ENCODE data around the gene ATXN2L. TPM values are rescaled to one million over a fixed set of nuclear protein-coding genes. Genes with fewer than 3 reads are reported as not detected.
"Not testable (repeated sequence)": the region's sequence is repeated elsewhere in the genome, so short reads cannot be mapped to it uniquely, and the experiment has no call there.

Gene ATXN2L
- total RNA-seq, 2 donors from 2014 or later, result 246 to 339 TPM

DNA sequence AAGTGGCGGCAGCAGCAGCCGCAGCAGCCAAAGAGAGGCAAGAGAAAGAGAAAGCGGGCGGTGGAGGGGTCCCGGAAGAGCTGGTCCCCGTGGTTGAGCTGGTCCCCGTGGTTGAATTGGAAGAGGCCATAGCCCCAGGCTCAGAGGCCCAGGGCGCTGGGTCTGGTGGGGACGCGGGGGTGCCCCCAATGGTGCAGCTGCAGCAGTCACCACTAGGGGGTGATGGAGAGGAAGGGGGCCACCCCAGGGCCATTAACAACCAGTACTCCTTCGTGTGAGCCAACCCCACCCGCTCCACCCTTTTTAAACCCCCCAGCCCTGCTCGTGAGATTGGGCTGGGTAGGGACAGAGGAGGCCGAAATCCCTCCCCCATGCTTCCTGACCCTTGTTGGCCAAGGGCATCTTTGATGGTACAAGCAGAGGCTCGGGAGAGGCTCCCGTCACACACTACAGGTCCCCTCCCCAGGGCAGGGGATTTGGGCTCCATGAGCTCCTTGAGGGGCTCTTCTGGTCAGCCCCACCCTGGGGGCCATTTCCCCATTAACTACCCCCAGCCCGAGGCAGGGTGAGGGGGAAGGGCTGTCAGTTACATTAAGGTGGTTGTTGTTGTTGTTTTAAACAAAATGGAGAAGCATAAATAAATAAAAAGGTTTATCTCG is 50.9 kb downstream of the ATXN2L start:
- Mint-ChIP-seq H3K4me1 (peaks cover 4% of the 10 kb centered on the region), H3K9me3 (no peaks in the 10 kb centered on the region), H3K4me3 (no peak overlapping the region), H3K27me3 (no peaks in the 10 kb centered on the region), H3K36me3 (ENCODE audit: low read depth) (peaks cover 41% of the 10 kb centered on the region), H3K27ac (no peak overlapping the region)
- peak; percentile 75 for ATAC-seq (replicated peaks)

DNA sequence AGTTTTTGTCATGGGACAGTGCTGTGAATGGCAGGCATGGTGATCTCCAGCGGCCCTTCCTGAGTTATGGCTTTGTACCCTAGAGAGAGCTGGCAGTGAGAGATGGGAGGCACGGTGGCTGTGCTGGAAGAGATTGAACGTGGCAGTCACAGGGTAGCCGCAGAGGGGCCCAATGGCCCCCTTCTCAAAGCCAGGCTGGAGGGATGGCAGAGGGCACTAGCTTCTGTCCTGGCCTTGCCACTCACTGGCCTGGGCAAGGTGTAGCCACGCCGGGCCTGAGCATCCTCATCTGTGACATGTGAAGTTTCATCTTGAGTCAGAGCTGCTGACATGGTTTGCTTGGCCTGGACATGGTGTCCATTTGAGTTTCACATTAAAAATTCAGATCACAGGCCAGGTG is 51.6 kb downstream of the ATXN2L start:
- Mint-ChIP-seq H3K4me1 (peaks cover 4% of the 10 kb centered on the region), H3K27me3 (no peaks in the 10 kb centered on the region), H3K36me3 (ENCODE audit: low read depth) (peaks cover 33% of the 10 kb centered on the region), H3K27ac (no peak overlapping the region), H3K4me3 (no peak overlapping the region), H3K9me3 (no peaks in the 10 kb centered on the region)
- ATAC-seq (replicated peaks), result no peak

DNA sequence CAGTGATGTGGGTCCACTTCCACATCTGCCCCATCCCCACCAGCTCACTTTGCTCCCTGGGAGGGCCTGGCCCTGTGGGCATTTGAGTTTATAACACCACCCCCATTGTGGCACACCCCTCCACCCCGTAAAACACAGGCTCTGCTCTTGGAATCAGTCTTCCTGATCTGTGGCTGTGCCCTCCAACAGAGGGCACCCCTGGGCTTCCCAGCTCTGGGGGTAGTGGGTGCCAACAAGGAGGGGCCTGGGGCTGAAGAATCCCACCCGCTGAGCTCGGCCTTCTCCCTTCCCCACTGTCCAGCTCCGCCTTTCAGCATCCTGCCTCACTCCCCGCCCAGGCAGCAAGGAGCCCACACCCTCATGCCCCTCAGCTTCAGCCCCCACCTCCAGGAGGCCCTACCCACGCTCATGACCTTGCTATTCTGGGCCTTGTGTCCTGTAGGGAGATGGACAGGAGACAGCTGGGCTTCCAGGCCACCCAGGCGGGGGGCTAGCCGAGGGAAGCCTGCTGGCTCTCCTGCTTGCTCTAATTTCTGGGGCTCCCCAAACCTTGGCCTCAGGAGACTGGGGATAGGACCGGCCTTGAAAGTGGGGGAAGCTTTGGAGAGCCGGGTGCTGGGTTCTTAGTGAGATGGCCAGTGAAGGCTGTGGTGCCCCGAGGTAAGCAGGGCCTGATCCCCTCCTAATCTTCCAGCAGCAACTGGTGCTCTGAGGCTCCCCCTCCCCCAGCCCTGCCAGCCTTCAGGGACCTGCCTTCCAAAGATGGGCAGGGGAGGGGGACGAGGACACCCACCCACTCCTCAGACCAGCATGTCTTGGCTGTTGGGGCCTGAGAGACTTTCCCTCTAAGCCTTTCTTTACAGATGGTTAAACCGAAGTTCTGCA is 52.6 kb downstream of the ATXN2L start:
- no peak for ATAC-seq (replicated peaks)
- Mint-ChIP-seq H3K27me3 (no peaks in the 10 kb centered on the region), H3K4me3 (no peak overlapping the region), H3K36me3 (ENCODE audit: low read depth) (peaks cover 24% of the 10 kb centered on the region), H3K9me3 (no peaks in the 10 kb centered on the region), H3K27ac (no peak overlapping the region), H3K4me1 (peaks cover under 1% of the 10 kb centered on the region)

DNA sequence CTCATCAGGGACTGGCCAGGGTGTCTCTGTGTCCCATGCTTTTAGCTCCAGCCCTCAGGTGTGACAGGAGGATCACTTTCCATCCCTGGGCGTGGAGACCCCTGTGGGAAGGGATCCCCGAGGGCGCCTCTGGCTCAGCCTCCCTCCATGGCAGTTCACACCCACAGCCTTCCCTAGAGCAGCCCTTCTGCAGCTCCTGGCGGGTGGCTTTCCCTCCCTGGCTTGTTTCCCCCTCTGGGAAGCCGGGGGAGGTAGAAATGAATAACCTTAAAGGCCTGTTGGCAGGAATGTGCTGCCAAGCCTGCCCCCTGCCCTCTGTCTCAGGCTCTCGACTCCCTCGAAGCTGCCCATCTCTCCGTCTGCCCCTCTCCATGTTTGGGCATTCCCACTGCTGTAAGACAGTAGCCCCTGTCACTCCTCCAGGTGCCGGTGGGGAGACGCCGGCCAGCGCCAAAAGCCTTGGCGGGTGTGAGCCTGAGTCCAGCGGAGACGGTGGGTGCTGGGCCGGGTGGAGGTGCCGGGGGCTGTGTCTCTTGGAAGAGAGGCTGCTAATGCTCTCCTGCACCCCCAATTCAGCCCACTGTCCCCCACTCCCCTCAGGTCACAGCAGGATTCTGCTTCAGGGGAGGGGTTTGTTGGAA is 53.3 kb downstream of the ATXN2L start:
- Mint-ChIP-seq H3K4me3 (no peak overlapping the region), H3K9me3 (no peaks in the 10 kb centered on the region), H3K4me1 (no peaks in the 10 kb centered on the region), H3K36me3 (ENCODE audit: low read depth) (peaks cover 16% of the 10 kb centered on the region), H3K27me3 (peaks cover 4% of the 10 kb centered on the region), H3K27ac (no peak overlapping the region)
- ATAC-seq (replicated peaks), result no peak

DNA sequence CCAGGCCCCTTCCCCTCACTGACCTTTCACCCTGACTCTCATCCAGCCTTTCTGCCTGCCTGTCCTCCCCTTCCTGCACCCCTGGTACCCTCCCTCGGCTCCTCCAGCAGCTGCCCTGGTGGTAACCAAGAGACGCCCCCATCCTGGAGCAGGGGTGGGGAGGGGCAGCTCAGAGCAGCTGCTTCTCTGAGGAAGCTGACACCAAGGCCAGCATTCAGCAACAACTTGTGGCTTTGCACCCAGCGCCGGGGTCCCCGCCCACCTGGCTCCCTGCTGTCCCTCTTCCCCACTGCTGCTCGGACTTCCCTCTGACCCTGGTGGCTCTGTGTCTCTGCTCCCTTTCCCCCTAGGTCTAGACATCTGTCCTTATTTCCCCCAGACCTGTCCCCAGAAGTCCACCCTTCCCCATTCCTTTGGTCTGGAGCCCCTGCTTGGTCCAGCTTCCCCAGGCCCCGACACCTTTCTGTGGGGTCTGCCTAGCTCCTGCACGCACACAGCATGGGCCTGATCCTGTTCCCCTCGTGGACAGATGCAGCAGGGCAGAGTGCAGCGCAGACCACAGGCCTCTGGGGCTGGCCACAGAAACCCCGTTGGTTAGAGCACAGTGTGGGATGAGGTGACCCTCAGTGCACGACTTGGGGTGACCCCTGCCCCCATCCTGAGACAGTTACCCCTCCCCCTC is 54.3 kb downstream of the ATXN2L start:
- H3K27me3 Mint-ChIP-seq, result peaks cover 6% of the 10 kb centered on the region
- ATAC-seq (replicated peaks), result no peak
- H3K9me3 Mint-ChIP-seq, result no peaks in the 10 kb centered on the region
- H3K4me3 Mint-ChIP-seq, result no peak overlapping the region
- H3K27ac Mint-ChIP-seq, result no peak overlapping the region
- peaks cover 14% of the 10 kb centered on the region for H3K36me3 Mint-ChIP-seq (ENCODE audit: low read depth)
- no peaks in the 10 kb centered on the region for H3K4me1 Mint-ChIP-seq

DNA sequence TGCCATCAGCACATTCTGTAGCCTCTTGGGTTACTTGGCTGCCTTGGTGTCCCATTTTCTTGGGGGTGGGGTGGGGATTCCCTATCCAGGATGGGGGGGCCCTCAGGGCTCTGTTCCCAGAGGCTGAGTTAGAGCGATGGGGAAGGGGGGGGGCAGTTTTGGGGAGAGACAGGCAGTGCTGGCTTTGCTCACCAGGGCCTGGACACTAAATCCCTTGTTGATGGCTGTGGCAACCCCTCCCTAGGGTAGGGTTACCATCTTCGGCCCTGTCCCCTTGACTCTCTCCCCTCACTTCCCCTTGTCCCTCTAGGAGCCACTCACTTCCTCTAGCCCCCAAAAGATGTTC is 54.8 kb downstream of the ATXN2L start:
- ATAC-seq (replicated peaks), result no peak
- H3K9me3 Mint-ChIP-seq, result no peaks in the 10 kb centered on the region
- H3K36me3 Mint-ChIP-seq (ENCODE audit: low read depth), result peaks cover 11% of the 10 kb centered on the region
- no peak overlapping the region for H3K27ac Mint-ChIP-seq
- peaks cover 6% of the 10 kb centered on the region for H3K27me3 Mint-ChIP-seq
- no peak overlapping the region for H3K4me3 Mint-ChIP-seq
- no peaks in the 10 kb centered on the region for H3K4me1 Mint-ChIP-seq

DNA sequence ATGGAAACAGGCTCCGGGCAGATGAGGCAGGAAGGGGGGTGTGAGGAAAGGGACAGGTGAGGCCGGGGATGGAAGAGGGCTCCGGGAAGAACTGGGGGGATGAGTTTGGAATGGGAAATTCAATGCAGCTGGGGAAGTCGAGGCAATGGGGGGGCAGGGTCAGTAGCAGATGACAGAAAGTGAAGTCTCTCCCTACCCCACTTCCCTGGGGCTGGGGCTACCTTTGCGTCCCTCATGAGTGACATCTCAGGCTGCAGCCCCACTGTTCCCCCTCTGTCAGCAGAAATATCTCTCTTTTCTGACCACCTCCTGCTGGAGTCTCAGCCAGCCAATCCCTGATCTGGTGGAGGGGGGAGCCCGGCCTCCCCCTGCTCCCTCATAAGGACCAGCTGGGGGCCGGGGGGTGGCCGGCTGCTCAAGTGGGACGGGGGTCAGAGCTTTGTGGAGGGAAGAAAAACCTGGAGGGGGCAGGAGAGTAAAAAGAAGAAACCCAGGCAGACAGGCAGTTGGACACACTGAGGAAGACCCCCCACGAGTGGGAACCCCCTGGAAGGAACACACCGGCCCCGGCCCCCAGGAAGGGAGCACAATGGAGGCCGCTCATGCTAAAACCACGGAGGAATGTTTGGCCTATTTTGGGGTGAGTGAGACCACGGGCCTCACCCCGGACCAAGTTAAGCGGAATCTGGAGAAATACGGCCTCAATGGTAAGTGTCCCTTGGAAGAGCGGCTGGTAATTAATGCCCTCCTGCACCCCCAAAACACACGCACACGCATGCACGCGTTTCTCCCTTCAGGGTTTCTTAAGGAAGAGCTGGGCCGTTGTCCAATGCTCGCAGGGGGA is 55.5 kb downstream of the ATXN2L start, which contains the start of gene ATP2A1:
ATP2A1 (plus strand) TSS at position 406 of the 844 bp plus-strand sequence; CDS start at position 590, 184 bp downstream.
- no peak for ATAC-seq (replicated peaks)
- H3K36me3 Mint-ChIP-seq (ENCODE audit: low read depth), result peaks cover 5% of the 10 kb centered on the region
- H3K9me3 Mint-ChIP-seq, result no peaks in the 10 kb centered on the region
- H3K27me3 Mint-ChIP-seq, result peaks cover 6% of the 10 kb centered on the region
- no peaks in the 10 kb centered on the region for H3K4me1 Mint-ChIP-seq
- H3K27ac Mint-ChIP-seq, result peak within 1 kb of the TSS; percentile 33
- H3K4me3 Mint-ChIP-seq, result peak within 1 kb of the TSS; percentile 83

DNA sequence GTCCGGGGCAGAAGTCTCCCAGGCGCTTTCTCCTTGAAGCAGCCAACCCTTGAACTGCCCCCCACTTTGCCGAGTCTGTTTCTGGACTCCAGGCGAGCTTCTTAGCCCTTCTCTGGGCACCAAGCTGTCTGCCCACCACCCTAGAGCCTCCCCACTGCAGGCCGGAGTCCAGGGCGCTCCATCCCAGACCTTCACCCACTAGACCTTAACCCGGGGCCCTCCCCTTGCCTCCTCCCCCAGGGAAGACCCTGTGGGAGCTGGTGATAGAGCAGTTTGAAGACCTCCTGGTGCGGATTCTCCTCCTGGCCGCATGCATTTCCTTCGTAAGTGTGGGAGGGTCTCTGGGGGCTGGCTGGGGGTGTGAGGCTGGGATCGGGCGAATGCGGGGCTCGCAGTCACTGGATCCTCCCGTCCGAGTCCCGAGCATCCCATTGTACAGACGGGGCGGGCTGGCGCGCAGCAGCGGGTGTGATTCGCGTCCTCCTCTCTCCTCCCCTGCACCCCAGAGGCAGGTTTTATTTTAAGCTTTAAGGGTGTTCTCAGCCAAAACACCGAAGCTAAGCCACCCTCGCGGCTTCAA is 56.6 kb downstream of the ATXN2L start:
- peak; percentile 61 for ATAC-seq (replicated peaks)
- Mint-ChIP-seq H3K27ac (peak overlapping the region; percentile 33), H3K4me1 (no peaks in the 10 kb centered on the region), H3K27me3 (peaks cover 11% of the 10 kb centered on the region), H3K36me3 (ENCODE audit: low read depth) (no peaks in the 10 kb centered on the region), H3K4me3 (peak overlapping the region; percentile 83), H3K9me3 (no peaks in the 10 kb centered on the region)

DNA sequence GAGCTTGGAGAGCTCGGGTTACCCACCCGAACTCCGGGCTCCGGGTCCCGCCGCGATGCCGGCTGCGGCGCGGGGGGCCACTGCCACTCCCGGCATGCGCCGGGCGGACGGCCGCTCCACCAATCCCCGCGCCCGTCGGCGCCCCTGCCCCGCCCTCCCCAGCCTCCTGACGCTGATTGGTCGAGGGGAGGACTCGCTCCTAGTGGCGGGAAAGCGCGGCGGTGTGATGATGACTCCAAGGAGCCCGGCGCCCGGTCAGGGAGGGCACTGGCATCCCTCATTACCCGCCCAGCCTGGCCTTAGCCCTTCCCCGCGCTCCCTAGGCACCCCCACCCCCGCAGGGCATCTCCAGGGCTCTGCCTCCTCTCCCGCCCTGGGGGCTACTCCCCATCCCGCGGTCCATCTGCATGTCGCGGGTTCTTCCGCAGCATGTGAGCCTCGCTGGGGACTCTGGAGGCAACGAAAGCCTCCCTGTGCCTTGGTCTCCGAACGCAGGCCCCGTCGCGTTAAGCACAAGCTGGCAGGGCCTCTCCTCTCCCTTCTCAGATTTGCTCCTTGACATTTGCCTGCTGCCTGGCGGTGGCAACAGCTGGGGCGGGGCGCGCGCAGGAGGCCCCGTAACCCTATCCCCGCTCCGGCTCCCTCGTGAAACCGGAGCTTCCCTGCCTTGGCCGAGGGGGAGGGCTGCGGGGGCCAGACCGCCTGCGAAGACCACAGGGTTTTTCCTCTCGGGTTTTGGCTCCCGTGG is 57.2 kb downstream of the ATXN2L start:
- ATAC-seq (replicated peaks), result peak; percentile 99
- no peaks in the 10 kb centered on the region for H3K36me3 Mint-ChIP-seq (ENCODE audit: low read depth)
- peak overlapping the region; percentile 83 for H3K4me3 Mint-ChIP-seq
- no peaks in the 10 kb centered on the region for H3K9me3 Mint-ChIP-seq
- H3K27me3 Mint-ChIP-seq, result peaks cover 11% of the 10 kb centered on the region
- H3K4me1 Mint-ChIP-seq, result no peaks in the 10 kb centered on the region
- no peak overlapping the region for H3K27ac Mint-ChIP-seq

DNA sequence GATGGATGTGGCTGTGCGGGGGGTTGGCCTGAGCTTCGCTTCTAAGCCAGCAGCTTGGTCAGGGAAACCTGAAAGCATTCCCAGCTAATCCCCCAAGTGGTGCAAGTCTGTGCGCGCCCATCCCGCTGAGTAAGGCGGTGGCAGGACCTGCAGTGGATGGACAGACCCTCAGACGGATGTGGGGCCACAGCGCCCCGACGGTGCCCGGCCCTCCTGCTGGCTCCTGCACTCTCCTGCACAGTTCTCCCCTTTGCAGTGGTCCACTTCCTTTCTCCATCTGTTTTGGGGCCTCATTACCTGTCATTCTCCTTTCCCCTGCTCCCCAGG is 57.8 kb downstream of the ATXN2L start:
- Mint-ChIP-seq H3K27ac (no peak overlapping the region), H3K36me3 (ENCODE audit: low read depth) (no peaks in the 10 kb centered on the region), H3K4me1 (no peaks in the 10 kb centered on the region), H3K27me3 (peaks cover 11% of the 10 kb centered on the region), H3K4me3 (peak overlapping the region; percentile 83), H3K9me3 (no peaks in the 10 kb centered on the region)
- no peak for ATAC-seq (replicated peaks)

DNA sequence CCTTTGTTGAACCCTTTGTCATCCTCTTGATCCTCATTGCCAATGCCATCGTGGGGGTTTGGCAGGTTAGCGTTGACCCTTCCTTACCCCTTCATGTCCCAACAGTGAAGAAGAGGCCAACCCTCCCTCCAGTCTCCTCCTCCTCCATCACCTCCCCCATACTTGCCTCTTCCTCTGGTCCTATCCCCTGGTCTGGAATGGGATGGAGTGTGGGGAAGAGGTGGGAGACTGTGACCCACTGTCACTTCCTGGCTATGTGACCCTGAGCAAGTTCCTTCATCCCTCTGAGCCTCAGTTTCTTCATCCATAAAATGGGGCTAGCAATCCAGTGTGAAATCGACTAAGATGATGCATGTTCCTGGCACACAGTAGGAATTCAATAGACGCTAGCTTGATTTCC is 58.2 kb downstream of the ATXN2L start:
- no peak for ATAC-seq (replicated peaks)
- Mint-ChIP-seq H3K9me3 (no peaks in the 10 kb centered on the region), H3K4me3 (peak overlapping the region; percentile 83), H3K4me1 (no peaks in the 10 kb centered on the region), H3K27me3 (peaks cover 11% of the 10 kb centered on the region), H3K36me3 (ENCODE audit: low read depth) (no peaks in the 10 kb centered on the region), H3K27ac (no peak overlapping the region)

DNA sequence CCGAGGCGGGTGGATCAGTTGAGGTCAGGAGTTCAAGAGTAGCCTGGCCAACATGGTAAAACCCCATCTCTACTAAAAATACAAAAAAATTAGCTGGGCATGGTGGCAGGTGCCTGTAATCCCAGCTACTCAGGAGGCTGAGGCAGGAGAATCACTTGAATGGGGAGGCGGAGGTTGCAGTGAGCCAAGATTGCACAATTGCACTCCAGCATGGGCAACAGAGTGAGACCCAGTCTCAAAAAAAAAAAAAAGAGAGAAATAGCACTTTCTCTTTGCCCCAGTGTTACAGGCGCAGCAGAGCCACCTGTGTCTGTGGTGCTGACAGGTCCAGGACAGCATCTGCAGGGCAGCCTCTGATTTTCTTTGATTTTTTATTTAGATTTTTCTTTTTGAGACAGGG is 58.8 kb downstream of the ATXN2L start:
- H3K27ac Mint-ChIP-seq, H3K4me1 Mint-ChIP-seq: not testable (repeated sequence)
- H3K4me3 Mint-ChIP-seq, result peak overlapping the region; percentile 83

DNA sequence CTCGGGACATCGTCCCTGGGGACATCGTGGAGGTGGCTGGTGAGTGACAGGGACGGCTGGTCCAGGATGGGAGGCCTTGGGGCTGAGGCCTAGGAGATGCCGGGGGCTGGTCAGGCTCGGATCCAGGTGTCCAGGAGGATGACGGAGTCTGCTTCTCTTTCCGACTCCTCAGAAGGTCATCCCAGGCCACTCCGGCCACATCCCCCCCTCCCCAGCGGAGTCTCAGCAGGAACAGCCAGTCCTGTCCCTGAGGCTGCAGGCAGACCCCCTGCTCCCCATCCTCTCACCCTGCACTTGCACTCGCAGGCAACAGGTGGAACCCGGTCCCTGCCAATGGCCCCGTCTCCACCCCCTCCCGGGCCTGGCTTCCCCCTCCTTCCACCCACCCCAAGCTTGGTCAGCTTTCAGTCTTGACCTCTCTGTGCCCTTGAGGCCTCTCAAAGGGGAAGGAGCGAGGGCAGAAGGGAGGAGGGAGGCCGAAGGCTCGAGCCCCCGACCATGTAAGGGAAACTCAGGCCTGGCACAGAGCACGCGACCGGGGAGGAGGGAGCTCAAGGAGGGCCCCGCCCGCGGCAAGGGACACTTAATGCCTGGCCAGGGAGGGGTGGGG is 59.9 kb downstream of the ATXN2L start:
- ATAC-seq (replicated peaks), result no peak
- Mint-ChIP-seq H3K4me3 (no peak overlapping the region), H3K36me3 (ENCODE audit: low read depth) (no peaks in the 10 kb centered on the region), H3K4me1 (no peaks in the 10 kb centered on the region), H3K9me3 (no peaks in the 10 kb centered on the region), H3K27ac (no peak overlapping the region), H3K27me3 (peaks cover 11% of the 10 kb centered on the region)

More for the DNA sequence above, 58.8 kb downstream of the ATXN2L start:
- peaks cover 11% of the 10 kb centered on the region for H3K27me3 Mint-ChIP-seq
- H3K36me3 Mint-ChIP-seq (ENCODE audit: low read depth); H3K9me3 Mint-ChIP-seq; ATAC-seq (replicated peaks): not testable (repeated sequence)
